ENCODE results near the gene CALHM6.

The CALHM6 gene

GRCh38 chr6:116461331-116461931 is at the start of gene CALHM6:
Gene CALHM6, plus strand, starts transcription at chr6:116461375. Its CDS starts 555 bp downstream, at chr6:116461930.
- no peak for TF ChIP-seq CTCF (IDR thresholded peaks at IDR 0.05; ENCODE audit: low read depth, low read length, missing control alignments)
- DNase-seq (ENCODE audit: low read depth): no peak
- peak within 1 kb of the TSS; percentile 36 for H3K4me3 ChIP-seq (ENCODE audit: low read depth, low read length)
- in situ Hi-C loops (cut with HindIII; ENCODE audit: low sequenced_read_pairs): no loop called here

- no peak for TF ChIP-seq CTCF (IDR thresholded peaks at IDR 0.05; ENCODE audit: low read depth, low read length, missing control alignments)
- in situ Hi-C loops (cut with HindIII; ENCODE audit: low sequenced_read_pairs): no loop called here
- no peak overlapping the region for H3K4me3 ChIP-seq (ENCODE audit: low read depth, low read length)
- DNase-seq (ENCODE audit: low read depth): no peak
Observed at GRCh38 chr6:116412270-116412669, 48.9 kb upstream of the CALHM6 start.

- in situ Hi-C loops (cut with HindIII; ENCODE audit: low sequenced_read_pairs): no loop called here
- no peak for DNase-seq (ENCODE audit: low read depth)
- no peak for TF ChIP-seq CTCF (IDR thresholded peaks at IDR 0.05; ENCODE audit: low read depth, low read length, missing control alignments)
- no peak overlapping the region for H3K4me3 ChIP-seq (ENCODE audit: low read depth, low read length)
Observed at GRCh38 chr6:116413357-116413756, 47.8 kb upstream of the CALHM6 start.

- TF ChIP-seq CTCF (IDR thresholded peaks at IDR 0.05; ENCODE audit: low read depth, low read length, missing control alignments): no peak
- H3K4me3 ChIP-seq (ENCODE audit: low read depth, low read length): no peak overlapping the region
- in situ Hi-C loops (cut with HindIII; ENCODE audit: low sequenced_read_pairs): no loop called here
- no peak for DNase-seq (ENCODE audit: low read depth)
Observed at GRCh38 chr6:116417661-116418060, 43.5 kb upstream of the CALHM6 start.

GRCh38 chr6:116419069-116419786 is 41.9 kb upstream of the CALHM6 start:
- no peak overlapping the region for H3K4me3 ChIP-seq (ENCODE audit: low read depth, low read length)
- no peak for TF ChIP-seq CTCF (IDR thresholded peaks at IDR 0.05; ENCODE audit: low read depth, low read length, missing control alignments)
- in situ Hi-C loops (cut with HindIII; ENCODE audit: low sequenced_read_pairs): no loop called here
- DNase-seq (ENCODE audit: low read depth): no peak

GRCh38 chr6:116420341-116420740 is 40.8 kb upstream of the CALHM6 start:
- in situ Hi-C loops (cut with HindIII; ENCODE audit: low sequenced_read_pairs): no loop called here
- no peak for DNase-seq (ENCODE audit: low read depth)
- no peak for TF ChIP-seq CTCF (IDR thresholded peaks at IDR 0.05; ENCODE audit: low read depth, low read length, missing control alignments)
- H3K4me3 ChIP-seq (ENCODE audit: low read depth, low read length): no peak overlapping the region

All from astrocyte of the cerebellum (primary cell).